Thoracic aorta (tissue), 2 donors: ENCODE results near the gene PRPF6. TPM values are rescaled to one million over a fixed set of nuclear protein-coding genes. Genes with fewer than 3 reads are reported as not detected.

ENCODE experiments used
- ATAC-seq: fragments of 150-250 bp; one replicate; pipeline ENCODE4 v1.8.0; 2017; ENCODE audit warnings: low read depth; ENCODE audit not compliant: insufficient number of reproducible peaks, low FRiP score
- DNase-seq: peaks from one replicate; pipeline ENCODE4 v3.0.0-alpha.2; 2020; ENCODE audit warnings: low spot score
- H3K27ac ChIP-seq, 2 donors: fragments of 200-600 bp; sonication (generic); 1 replicate in 1 of 2; 2 replicates in 1 of 2; pipeline ENCODE4 v1.5.1; 2016; ENCODE audit warnings: mild to moderate bottlenecking in 2 of 2, moderate library complexity in 2 of 2
- H3K27me3 ChIP-seq: fragments of 200-600 bp; sonication (generic); replicated peaks from 2 replicates; pipeline ENCODE4 v1.6.0; 2016; ENCODE audit warnings: mild to moderate bottlenecking; ENCODE audit not compliant: insufficient read depth
- H3K36me3 ChIP-seq: fragments of 200-600 bp; sonication (generic); one replicate; pipeline ENCODE4 v1.5.1; 2016
- H3K4me1 ChIP-seq, 2 donors: fragments of 200-600 bp; sonication (generic); 1 replicate in 1 of 2; 2 replicates in 1 of 2; pipeline versions ENCODE4 v1.5.1 to v1.6.0; 2016; ENCODE audit warnings: low read depth in 2 of 2, mild to moderate bottlenecking in 1 of 2; ENCODE audit not compliant: control insufficient read depth in 1 of 2
- H3K4me3 ChIP-seq: fragments of 200-600 bp; sonication (generic); 2 replicates; pipeline ENCODE4 v1.5.1; 2016; ENCODE audit warnings: mild to moderate bottlenecking
- H3K9me3 ChIP-seq: fragments of 200-600 bp; sonication (generic); 2 replicates; pipeline ENCODE4 v1.5.1; 2016
- CTCF ChIP-seq: fragments of 200-600 bp; sonication (generic); IDR thresholded peaks from one replicate; pipeline ENCODE4 v1.5.1; 2019; ENCODE audit warnings: antibody characterized with exemption
- total RNA-seq, 2 donors: library from RNA; depleted of rRNA; stranded (reverse); fragments of >200 nt; gene quantifications; one replicate each; pipeline versions ENCODE4 v1.1.0 to v1.2.3, GENCODE V29; 2016

PRPF6 gene
- total RNA-seq, 2 donors from 2014 or later, result 51.9 to 52.9 TPM

GRCh38 chr20:64047968-64048401 lies 67.1 kb downstream of the PRPF6 start:
- H3K9me3 ChIP-seq, result no peaks in the 10 kb centered on the region
- no peaks in the 10 kb centered on the region for H3K36me3 ChIP-seq
- no peak overlapping the region for H3K27ac ChIP-seq
- no peaks in the 10 kb centered on the region for H3K27me3 ChIP-seq
- no peak for ATAC-seq
- no peak for TF ChIP-seq CTCF
- H3K4me1 ChIP-seq, result peaks cover 0 to 14% of the 10 kb centered on the region in 2 donors
- DNase-seq, result no peak
- H3K4me3 ChIP-seq, result peak overlapping the region; percentile 31

- no peaks in the 10 kb centered on the region for H3K27me3 ChIP-seq
- H3K9me3 ChIP-seq, result no peaks in the 10 kb centered on the region
- TF ChIP-seq CTCF, result no peak
- H3K4me1 ChIP-seq, result peaks cover 0 to 14% of the 10 kb centered on the region in 2 donors
- ATAC-seq (no peak), DNase-seq (no peak)
- peak overlapping the region; percentile 31 for H3K4me3 ChIP-seq
- no peak overlapping the region for H3K27ac ChIP-seq
- no peaks in the 10 kb centered on the region for H3K36me3 ChIP-seq
Measured at GRCh38 chr20:64048402-64049044, 67.6 kb downstream of the PRPF6 start.

GRCh38 chr20:64049060-64049877 lies 68.3 kb downstream of the PRPF6 start, which contains the start of gene SOX18:
SOX18 (minus strand) TSS chr20:64049639; CDS start chr20:64049516, 123 bp downstream.
- Histone ChIP-seq H3K36me3 (no peaks in the 10 kb centered on the region), H3K9me3 (no peaks in the 10 kb centered on the region), H3K4me1 (peaks cover 0 to 14% of the 10 kb centered on the region in 2 donors), H3K27ac (peak within 1 kb of the TSS in 1 of 2 donors; percentile 30), H3K27me3 (no peaks in the 10 kb centered on the region), H3K4me3 (peak within 1 kb of the TSS; percentile 31)
- no peak for TF ChIP-seq CTCF
- ATAC-seq (no peak), DNase-seq (no peak)

GRCh38 chr20:64049878-64050260 lies 68.9 kb downstream of the PRPF6 start:
- H3K27ac ChIP-seq, result peak overlapping the region in 1 of 2 donors; percentile 30
- no peaks in the 10 kb centered on the region for H3K27me3 ChIP-seq
- peaks cover 0 to 14% of the 10 kb centered on the region in 2 donors for H3K4me1 ChIP-seq

More at GRCh38 chr20:64049878-64050260, 68.9 kb downstream of the PRPF6 start:
- no peak for ATAC-seq
- no peak for DNase-seq
- peak overlapping the region; percentile 21 for H3K4me3 ChIP-seq
- no peaks in the 10 kb centered on the region for H3K36me3 ChIP-seq
- H3K9me3 ChIP-seq, result no peaks in the 10 kb centered on the region
- TF ChIP-seq CTCF, result no peak
